GM12865 (cell line): ENCODE data around the gene ACTR8.

Experiments used
- DNase-seq: peaks from one replicate; pipeline ENCODE4 v3.0.0; 2010; ENCODE audit warnings: low read depth
- H3K4me3 ChIP-seq: 2 replicates; pipeline ENCODE4 v1.5.1; 2011; ENCODE audit warnings: mild to moderate bottlenecking, low read depth, low read length, control low read depth
- CTCF ChIP-seq: IDR thresholded peaks from 2 replicates; pipeline ENCODE4 v1.5.1; 2011; ENCODE audit warnings: low read length, control low read depth, low read depth, inconsistent platforms; ENCODE audit not compliant: insufficient read depth; ENCODE audit errors: missing control alignments

ACTR8 gene

GRCh38 chr3:53888232-53888631 is 6.3 kb upstream of the ACTR8 start:
- TF ChIP-seq CTCF = no peak
- H3K4me3 ChIP-seq = no peak overlapping the region
- no peak for DNase-seq

- H3K4me3 ChIP-seq = no peak overlapping the region
- no peak for TF ChIP-seq CTCF
- DNase-seq = no peak
Observed at GRCh38 chr3:53887446-53887845, 5.5 kb upstream of the ACTR8 start.

- TF ChIP-seq CTCF = no peak
- H3K4me3 ChIP-seq = no peak overlapping the region
- peak; percentile 57 for DNase-seq
Observed at GRCh38 chr3:53885239-53885638, 3.3 kb upstream of the ACTR8 start.

- H3K4me3 ChIP-seq = no peak overlapping the region
- no peak for TF ChIP-seq CTCF
- DNase-seq = no peak
Observed at GRCh38 chr3:53884623-53885022, 2.7 kb upstream of the ACTR8 start.

GRCh38 chr3:53883008-53883407 is 1.1 kb upstream of the ACTR8 start:
- TF ChIP-seq CTCF = no peak
- H3K4me3 ChIP-seq = no peak overlapping the region
- no peak for DNase-seq

- no peak for TF ChIP-seq CTCF
- H3K4me3 ChIP-seq = peak overlapping the region; percentile 94
- no peak for DNase-seq
Observed at GRCh38 chr3:53880396-53881345, 1.3 kb downstream of the ACTR8 start.

- H3K4me3 ChIP-seq = no peak overlapping the region
- no peak for TF ChIP-seq CTCF
- DNase-seq = no peak
Observed at GRCh38 chr3:53865732-53866499, 16.0 kb downstream of the ACTR8 start.
